Measurements from ENCODE around the gene PLA2G4A. TPM values are rescaled to one million over a fixed set of nuclear protein-coding genes. Genes with fewer than 3 reads are reported as not detected.

Gene PLA2G4A
- total RNA-seq, 1 experiment from 2014 or later, result 3.8 TPM

- Mint-ChIP-seq H3K9me3 (ENCODE audit: unreplicated experiment) (peaks cover 7% of the 10 kb centered on the region), H3K4me1 (ENCODE audit: insufficient read depth, unreplicated experiment) (no peaks in the 10 kb centered on the region), H3K27me3 (ENCODE audit: insufficient read depth, unreplicated experiment) (no peaks in the 10 kb centered on the region), H3K27ac (ENCODE audit: low read depth, unreplicated experiment) (no peak overlapping the region), H3K36me3 (ENCODE audit: insufficient read depth, unreplicated experiment) (no peaks in the 10 kb centered on the region), H3K4me3 (ENCODE audit: unreplicated experiment) (no peak overlapping the region)
- ChIA-PET CTCF (interaction anchor here (0.6 to 0.8 kb wide), 3 partner anchors 13 to 59 kb away, joined by 3 to 5 read pairs (median 3); partner anchors contain the start of gene PLA2G4A), POLR2A (interaction anchor here (0.6 to 1.4 kb wide), 9 partner anchors 12 to 484 kb away, joined by 3 to 6 read pairs (median 3); partner anchors contain the start of genes ODR4, PLA2G4A, PTGS2 and TPR)
- no TSS peak for BruUV-seq (replicated peaks)
- intact Hi-C loops (cut with micrococcal nuclease), result no loop called here
- peak; percentile 46 for DNase-seq (ENCODE audit: unreplicated experiment)
- TF ChIP-seq CTCF (IDR thresholded peaks at IDR 0.05; ENCODE audit: unreplicated experiment), result no peak
Measured at GRCh38 chr1:186858923-186859322, 30.2 kb downstream of the PLA2G4A start.

GRCh38 chr1:186859995-186860394 lies 31.2 kb downstream of the PLA2G4A start:
- DNase-seq (ENCODE audit: unreplicated experiment), result no peak
- intact Hi-C loops (cut with micrococcal nuclease), result no loop called here
- BruUV-seq (replicated peaks), result no TSS peak
- Mint-ChIP-seq H3K27me3 (ENCODE audit: insufficient read depth, unreplicated experiment) (no peaks in the 10 kb centered on the region), H3K27ac (ENCODE audit: low read depth, unreplicated experiment) (no peak overlapping the region), H3K9me3 (ENCODE audit: unreplicated experiment) (peaks cover 7% of the 10 kb centered on the region), H3K4me3 (ENCODE audit: unreplicated experiment) (no peak overlapping the region), H3K36me3 (ENCODE audit: insufficient read depth, unreplicated experiment) (no peaks in the 10 kb centered on the region), H3K4me1 (ENCODE audit: insufficient read depth, unreplicated experiment) (no peaks in the 10 kb centered on the region)
- ChIA-PET CTCF (interaction anchor here (1.0 to 1.2 kb wide), 3 partner anchors 8 to 254 kb away, joined by 3 read pairs; no protein-coding TSS in a partner anchor), POLR2A (interaction anchor here (0.6 to 1.1 kb wide), 3 partner anchors 82 to 485 kb away, joined by 3 to 4 read pairs (median 3); partner anchors contain the start of genes ODR4 and TPR)
- TF ChIP-seq CTCF (IDR thresholded peaks at IDR 0.05; ENCODE audit: unreplicated experiment), result no peak

- CTCF ChIA-PET, result interaction anchor here (0.6 kb wide), 1 partner anchor 13 kb away, joined by 3 read pairs; no protein-coding TSS in a partner anchor
- no peak for TF ChIP-seq CTCF (IDR thresholded peaks at IDR 0.05; ENCODE audit: unreplicated experiment)
- no TSS peak for BruUV-seq (replicated peaks)
- H3K27ac Mint-ChIP-seq (ENCODE audit: low read depth, unreplicated experiment), result no peak overlapping the region
- no peaks in the 10 kb centered on the region for H3K4me1 Mint-ChIP-seq (ENCODE audit: insufficient read depth, unreplicated experiment)
- no peak overlapping the region for H3K4me3 Mint-ChIP-seq (ENCODE audit: unreplicated experiment)
- no peaks in the 10 kb centered on the region for H3K27me3 Mint-ChIP-seq (ENCODE audit: insufficient read depth, unreplicated experiment)
- no peaks in the 10 kb centered on the region for H3K9me3 Mint-ChIP-seq (ENCODE audit: unreplicated experiment)
- POLR2A ChIA-PET, result no interaction called here
- intact Hi-C loops (cut with micrococcal nuclease), result no loop called here
- DNase-seq (ENCODE audit: unreplicated experiment), result no peak
- H3K36me3 Mint-ChIP-seq (ENCODE audit: insufficient read depth, unreplicated experiment), result no peaks in the 10 kb centered on the region
Measured at GRCh38 chr1:186864296-186864695, 35.5 kb downstream of the PLA2G4A start.

- POLR2A ChIA-PET, result no interaction called here
- CTCF ChIA-PET, result no interaction called here
Measured at GRCh38 chr1:186865253-186865652, 36.5 kb downstream of the PLA2G4A start.

More at GRCh38 chr1:186865253-186865652, 36.5 kb downstream of the PLA2G4A start:
- H3K27ac Mint-ChIP-seq (ENCODE audit: low read depth, unreplicated experiment), result no peak overlapping the region
- H3K27me3 Mint-ChIP-seq (ENCODE audit: insufficient read depth, unreplicated experiment), result no peaks in the 10 kb centered on the region
- no peak overlapping the region for H3K4me3 Mint-ChIP-seq (ENCODE audit: unreplicated experiment)
- TF ChIP-seq CTCF (IDR thresholded peaks at IDR 0.05; ENCODE audit: unreplicated experiment), result no peak
- H3K4me1 Mint-ChIP-seq (ENCODE audit: insufficient read depth, unreplicated experiment), result no peaks in the 10 kb centered on the region
- no TSS peak for BruUV-seq (replicated peaks)
- intact Hi-C loops (cut with micrococcal nuclease), result no loop called here
- H3K36me3 Mint-ChIP-seq (ENCODE audit: insufficient read depth, unreplicated experiment), result no peaks in the 10 kb centered on the region
- no peaks in the 10 kb centered on the region for H3K9me3 Mint-ChIP-seq (ENCODE audit: unreplicated experiment)
- DNase-seq (ENCODE audit: unreplicated experiment), result no peak

Data from MCF 10A (cell line).